Omental fat pad (tissue), 4 donors: Measurements from ENCODE around the gene IL6R. TPM values are rescaled to one million over a fixed set of nuclear protein-coding genes. Genes with fewer than 3 reads are reported as not detected.

Experiments used
- ATAC-seq: fragments of 150-250 bp; one replicate; pipeline ENCODE4 v1.9.1; 2016; ENCODE audit warnings: mild to moderate bottlenecking, moderate library complexity; ENCODE audit not compliant: low FRiP score
- DNase-seq: peaks from one replicate; pipeline ENCODE4 v3.0.0-alpha.2; 2019; ENCODE audit warnings: low spot score
- total RNA-seq, 4 donors: library from RNA; depleted of rRNA; stranded (reverse); fragments of >200 nt; gene quantifications; one replicate each; pipeline ENCODE4 v1.1.0, GENCODE V29; 2016
- TF ChIP-seq, protein P1 (sequence below), 3 donors: fragments of 450-650 bp; IDR thresholded peaks; one replicate each; pipeline ENCODE4 v1.5.1; 2016 to 2017; ENCODE audit warnings: antibody characterized with exemption in 3 of 3, mild to moderate bottlenecking in 3 of 3, moderate library complexity in 2 of 3

The IL6R gene
- total RNA-seq, 4 donors from 2014 or later: 41.1 to 98.1 (median 62.5) TPM

DNA sequence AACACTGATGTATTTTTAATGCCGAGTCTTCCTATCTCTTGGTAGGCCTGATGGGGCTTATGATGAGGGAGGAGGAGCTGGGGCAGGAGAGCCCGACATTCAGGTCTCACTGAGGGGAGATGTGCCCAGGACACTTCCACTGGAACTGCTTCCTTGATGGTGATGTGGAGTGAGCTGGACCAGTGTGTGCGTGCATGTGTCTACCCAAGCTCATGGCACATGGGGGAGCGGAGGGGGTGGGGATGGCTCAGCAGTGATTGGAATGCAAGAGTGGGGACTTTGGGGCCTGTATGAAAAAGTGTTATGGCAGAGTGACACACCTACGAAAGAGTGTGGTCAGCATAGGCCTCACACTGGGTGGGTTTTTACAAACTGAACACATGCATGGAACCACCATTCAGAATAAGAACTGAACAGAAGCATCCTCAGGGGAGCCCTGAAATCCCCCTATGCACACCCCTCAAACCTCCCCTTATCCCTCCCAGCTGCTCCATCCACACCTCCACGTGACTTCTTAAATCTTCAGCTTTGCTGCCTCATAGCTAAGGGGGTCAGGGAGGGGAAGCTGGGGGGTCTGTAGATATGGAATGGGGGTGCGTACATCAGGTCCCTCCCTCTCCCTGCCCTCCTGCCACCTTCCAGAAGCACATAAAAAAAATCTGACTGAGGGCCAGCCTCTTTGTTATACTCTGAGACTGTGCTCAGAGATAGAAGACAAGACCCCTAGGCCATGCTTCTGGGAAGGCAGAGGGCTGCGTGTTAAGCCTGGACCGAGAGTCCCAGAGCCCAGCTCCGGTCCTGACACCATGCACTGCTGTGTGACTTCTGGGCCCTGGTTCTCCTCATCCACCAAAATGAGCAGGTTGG, 11.6 kb downstream of the IL6R start:
- DNase-seq: peak; percentile 10
- TF ChIP-seq, protein P1, sequence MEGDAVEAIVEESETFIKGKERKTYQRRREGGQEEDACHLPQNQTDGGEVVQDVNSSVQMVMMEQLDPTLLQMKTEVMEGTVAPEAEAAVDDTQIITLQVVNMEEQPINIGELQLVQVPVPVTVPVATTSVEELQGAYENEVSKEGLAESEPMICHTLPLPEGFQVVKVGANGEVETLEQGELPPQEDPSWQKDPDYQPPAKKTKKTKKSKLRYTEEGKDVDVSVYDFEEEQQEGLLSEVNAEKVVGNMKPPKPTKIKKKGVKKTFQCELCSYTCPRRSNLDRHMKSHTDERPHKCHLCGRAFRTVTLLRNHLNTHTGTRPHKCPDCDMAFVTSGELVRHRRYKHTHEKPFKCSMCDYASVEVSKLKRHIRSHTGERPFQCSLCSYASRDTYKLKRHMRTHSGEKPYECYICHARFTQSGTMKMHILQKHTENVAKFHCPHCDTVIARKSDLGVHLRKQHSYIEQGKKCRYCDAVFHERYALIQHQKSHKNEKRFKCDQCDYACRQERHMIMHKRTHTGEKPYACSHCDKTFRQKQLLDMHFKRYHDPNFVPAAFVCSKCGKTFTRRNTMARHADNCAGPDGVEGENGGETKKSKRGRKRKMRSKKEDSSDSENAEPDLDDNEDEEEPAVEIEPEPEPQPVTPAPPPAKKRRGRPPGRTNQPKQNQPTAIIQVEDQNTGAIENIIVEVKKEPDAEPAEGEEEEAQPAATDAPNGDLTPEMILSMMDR (IDR thresholded peaks at IDR 0.05): no peak
- no peak for ATAC-seq

DNA sequence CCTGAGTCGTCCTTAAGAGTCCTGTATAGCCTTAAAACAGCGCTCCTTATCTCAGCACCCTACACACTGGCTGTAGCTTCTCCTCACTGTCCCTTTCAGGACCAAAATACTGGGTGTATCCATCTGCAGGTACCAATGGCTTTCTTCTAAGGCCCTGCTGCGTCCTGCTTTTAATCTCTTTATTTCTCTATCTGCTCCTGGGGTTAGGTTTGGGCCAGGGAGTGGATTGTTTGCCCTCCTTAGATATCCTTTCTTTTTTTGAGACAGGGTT, 12.1 kb downstream of the IL6R start:
- TF ChIP-seq, protein P1 (IDR thresholded peaks at IDR 0.05): no peak
- peak; percentile 12 for DNase-seq
- no peak for ATAC-seq

DNA sequence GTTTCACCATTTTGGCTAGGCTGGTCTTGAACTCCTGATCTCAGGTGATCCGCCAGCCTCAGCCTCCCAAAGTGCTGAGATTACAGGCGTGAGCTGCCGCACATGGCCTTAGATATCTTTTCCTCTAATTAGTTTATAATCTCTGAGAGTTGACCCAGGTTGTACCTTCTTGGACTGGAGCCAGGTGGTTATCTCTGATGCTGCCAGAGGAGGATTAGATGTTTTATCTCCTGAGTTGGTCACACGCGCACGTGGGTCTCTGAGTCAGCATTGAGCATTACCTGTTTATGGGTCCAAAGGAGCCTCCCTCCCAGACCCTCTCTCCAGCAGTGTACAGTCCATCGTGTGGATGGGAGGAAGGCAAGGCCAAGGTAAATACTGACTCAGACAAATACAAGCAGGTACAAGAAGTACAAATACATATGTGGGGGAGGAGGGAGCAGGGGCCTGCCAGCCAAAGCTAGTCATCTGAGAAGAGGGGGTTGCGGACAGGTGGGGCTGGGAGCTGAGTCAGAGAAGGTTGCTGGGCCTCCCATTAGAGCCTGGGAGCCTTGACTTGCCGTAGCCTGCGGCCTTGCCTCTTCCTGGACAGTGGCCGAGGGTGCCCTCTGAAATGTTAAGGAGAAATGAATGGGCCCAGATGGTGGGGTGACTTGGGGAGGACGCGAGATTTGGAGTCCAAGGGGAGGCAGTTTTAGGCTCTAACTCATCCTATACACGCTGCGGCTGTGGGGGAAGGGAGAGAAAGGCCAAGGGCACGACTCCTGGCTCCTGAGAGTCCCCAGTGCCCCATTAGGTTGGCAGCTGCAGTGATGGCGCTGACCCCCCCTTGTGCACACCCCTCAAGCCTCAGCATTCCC, 13.1 kb downstream of the IL6R start:
- TF ChIP-seq, protein P1 (IDR thresholded peaks at IDR 0.05): no peak
- DNase-seq: peak; percentile 62
- peak; percentile 88 for ATAC-seq

DNA sequence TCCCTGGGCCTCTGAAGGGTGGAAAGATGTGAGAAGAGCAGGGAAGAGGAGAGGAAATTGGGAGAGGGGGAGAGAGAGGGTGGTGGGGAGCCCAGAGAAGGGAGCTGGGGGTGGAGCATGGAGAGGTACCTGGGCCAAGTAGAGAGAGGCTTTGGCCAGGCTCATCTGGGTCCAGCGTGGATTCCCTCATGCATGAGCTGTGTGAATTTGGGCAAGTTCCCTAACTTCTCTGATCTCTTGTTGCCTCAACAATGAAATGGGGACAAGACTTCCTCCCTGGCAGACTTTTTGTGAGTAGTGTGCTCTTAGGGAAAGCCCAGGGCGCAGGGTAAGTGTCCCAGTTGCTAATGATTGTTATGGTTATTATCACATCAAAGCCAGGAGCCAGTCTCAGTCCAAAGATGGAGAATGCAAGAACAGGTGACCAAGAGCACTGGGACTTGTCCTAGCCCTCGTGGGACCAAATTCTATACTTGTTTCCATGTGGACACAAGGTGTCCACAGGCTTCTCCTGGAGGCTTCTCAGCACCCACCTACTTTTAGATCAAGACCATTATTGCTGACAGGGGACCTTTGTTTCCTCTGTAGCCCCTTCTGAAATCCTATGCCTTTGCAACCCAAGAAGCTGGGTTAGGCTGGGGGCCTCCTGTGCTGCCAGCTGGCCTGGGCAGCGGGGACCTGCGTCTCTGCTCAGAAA, 13.9 kb downstream of the IL6R start:
- TF ChIP-seq, protein P1 (IDR thresholded peaks at IDR 0.05): no peak
- ATAC-seq: no peak
- DNase-seq: no peak

DNA sequence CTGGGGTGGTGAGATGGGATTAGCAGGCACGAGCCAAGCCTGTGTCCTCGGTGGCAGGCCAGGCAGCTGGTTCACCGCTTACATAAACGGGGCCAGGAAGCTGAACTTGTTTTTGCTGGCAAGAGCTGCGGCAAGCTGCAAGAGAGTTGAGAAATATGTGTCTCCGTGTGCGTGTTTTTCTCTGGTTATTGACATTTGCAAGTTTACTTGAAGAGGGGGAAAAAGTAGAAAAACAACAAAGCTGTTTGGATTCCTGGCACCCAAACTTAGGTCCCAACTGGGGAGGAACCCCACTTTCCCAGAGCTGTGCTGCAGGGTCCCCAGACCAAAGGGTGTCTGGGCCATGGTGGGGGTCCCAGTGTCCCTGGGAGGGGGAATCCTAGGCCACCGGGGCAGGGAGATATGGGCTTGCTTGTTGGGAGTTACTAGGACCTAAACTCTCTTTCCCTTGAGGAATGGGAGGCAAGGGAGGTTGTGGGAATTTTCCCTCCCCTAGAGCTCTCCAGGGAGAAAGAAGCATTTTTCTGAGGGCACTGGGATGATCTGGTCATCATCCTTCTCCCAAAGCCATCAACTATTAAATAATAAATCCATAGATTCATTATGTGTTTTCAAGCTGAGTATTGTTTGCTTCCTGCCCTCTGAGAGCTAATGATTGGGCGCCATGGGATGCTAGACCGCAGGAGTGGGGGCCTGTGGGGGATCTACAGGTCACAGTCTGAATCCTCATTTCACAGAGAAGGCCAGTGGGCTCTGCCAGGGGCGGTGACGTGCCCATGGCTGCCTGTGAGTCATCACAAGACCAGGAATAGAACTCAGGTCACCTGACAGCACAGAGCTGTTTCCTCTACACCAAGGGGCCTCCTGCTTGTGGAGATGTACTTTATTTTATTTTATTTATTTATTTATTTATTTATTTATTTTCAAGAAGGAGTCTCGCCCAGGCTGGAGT, 14.8 kb downstream of the IL6R start:
- ATAC-seq (peak; percentile 74), DNase-seq (peak; percentile 71)
- TF ChIP-seq, protein P1 (IDR thresholded peaks at IDR 0.05): no peak
